Suprapubic skin (tissue), 4 donors: ENCODE results near the gene CAMKV. TPM values are rescaled to one million over a fixed set of nuclear protein-coding genes. Genes with fewer than 3 reads are reported as not detected.
A peak's percentile ranks its signal among the peaks of the same experiment; 100 is the strongest.

Experiments used
- DNase-seq, 2 donors: peaks; one replicate each; pipeline ENCODE4 v3.0.0-alpha.2; 2019; ENCODE audit warnings: low spot score in 2 of 2
- H3K27ac ChIP-seq: fragments of 200-600 bp; sonication (generic); one replicate; pipeline ENCODE4 v1.5.1; 2019
- H3K27me3 ChIP-seq: fragments of 200-600 bp; sonication (generic); one replicate; pipeline ENCODE4 v1.5.1; 2019
- H3K36me3 ChIP-seq: fragments of 200-600 bp; sonication (generic); one replicate; pipeline ENCODE4 v1.5.1; 2019
- H3K4me1 ChIP-seq: fragments of 200-600 bp; sonication (generic); one replicate; pipeline ENCODE4 v1.5.1; 2019
- H3K4me3 ChIP-seq: fragments of 200-600 bp; sonication (generic); one replicate; pipeline ENCODE4 v1.5.1; 2019; ENCODE audit warnings: mild to moderate bottlenecking
- H3K9me3 ChIP-seq: fragments of 200-600 bp; sonication (generic); one replicate; pipeline ENCODE4 v1.5.1; 2019
- EP300 ChIP-seq: sonication (generic); formaldehyde crosslinking; IDR thresholded peaks from one replicate; pipeline ENCODE4 v1.6.1; 2017; ENCODE audit warnings: antibody characterized with exemption
- POLR2A ChIP-seq, 2 donors: fragments of 450-650 bp; IDR thresholded peaks; one replicate each; pipeline ENCODE4 v1.6.1; 2017; ENCODE audit warnings: antibody characterized with exemption in 2 of 2, mild to moderate bottlenecking in 2 of 2, moderate library complexity in 2 of 2
- POLR2AphosphoS5 ChIP-seq, 3 donors: sonication (generic); formaldehyde crosslinking; IDR thresholded peaks; one replicate each; pipeline ENCODE4 v1.6.1; 2017; ENCODE audit warnings: antibody characterized with exemption in 3 of 3
- WGBS: methylation state at CpG from one replicate; pipeline ENCODE4 v1.1.5; 2018; 5-methylcytosine and 5-hydroxymethylcytosine counted together
- total RNA-seq, 4 donors: library from RNA; depleted of rRNA; stranded (reverse); fragments of >200 nt; gene quantifications; one replicate each; pipeline ENCODE4 v1.1.0, GENCODE V29; 2016
- TF ChIP-seq, protein P1 (sequence below), 2 donors: fragments of 200-600 bp in 1 of 2; fragments of 450-650 bp in 1 of 2; sonication (generic) in 1 of 2; IDR thresholded peaks; one replicate each; pipeline ENCODE4 v1.5.1; 2016 to 2019; ENCODE audit warnings: antibody characterized with exemption in 2 of 2, mild to moderate bottlenecking in 1 of 2, moderate library complexity in 1 of 2

Gene CAMKV
- total RNA-seq, 4 donors from 2014 or later = 2.0 TPM; not detected in 3

DNA sequence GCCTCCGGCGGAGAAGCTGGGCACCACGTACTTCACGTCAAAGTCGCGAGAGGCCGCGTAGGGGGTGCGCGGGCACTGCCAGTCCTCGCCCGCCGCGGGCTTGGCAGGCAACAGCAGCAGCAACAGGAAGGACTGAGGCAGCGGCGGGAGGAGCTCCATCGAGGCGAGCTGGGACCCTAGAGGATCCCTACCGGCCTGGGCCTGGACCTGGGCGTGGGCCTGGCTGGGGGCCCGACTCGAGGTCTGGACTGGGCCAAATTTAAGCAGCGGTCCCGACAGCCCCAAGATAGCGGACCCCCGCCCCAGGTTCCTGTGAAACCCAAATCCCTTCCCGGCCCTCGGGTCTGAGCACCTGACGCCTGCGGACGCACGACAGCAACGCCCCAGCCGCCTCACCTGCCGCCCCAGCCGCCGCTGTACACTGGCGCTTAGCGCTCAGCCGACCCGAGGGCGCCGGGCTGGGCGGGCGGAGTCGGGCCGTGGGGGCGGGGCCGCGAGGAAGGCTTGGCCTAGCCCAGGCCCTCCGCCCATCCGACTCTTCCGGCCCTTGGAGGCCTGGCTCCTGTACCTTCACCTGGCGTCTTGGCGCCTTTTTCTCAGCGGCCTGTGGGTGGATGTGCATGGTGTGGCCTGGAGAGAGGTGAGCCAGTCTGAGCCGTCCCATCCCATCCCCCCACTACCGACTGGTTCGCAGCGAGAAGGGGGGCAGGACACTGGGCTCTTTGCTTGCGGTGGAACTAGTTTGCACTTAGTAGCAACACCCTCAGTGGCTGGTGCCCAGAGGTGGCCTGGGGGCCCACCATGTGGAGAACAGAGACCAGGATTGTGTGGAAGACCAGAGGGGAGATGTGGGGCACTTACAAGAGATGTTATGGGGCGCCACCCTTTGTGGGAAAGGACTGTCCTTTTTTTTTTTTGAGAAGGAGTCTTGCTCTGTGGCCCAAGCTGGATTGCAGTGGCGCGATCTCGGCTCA, 34.0 kb upstream of the CAMKV start, which contains the start of gene MST1R:
Gene MST1R, minus strand, starts transcription at position 423 of the 974 bp plus-strand sequence. Its CDS starts 264 bp downstream, at position 159.
- TF ChIP-seq POLR2A (IDR thresholded peaks at IDR 0.05) = no peak
- Histone ChIP-seq H3K27me3 (no peaks in the 10 kb centered on the region), H3K36me3 (peaks cover 4% of the 10 kb centered on the region), H3K4me1 (peaks cover 69% of the 10 kb centered on the region), H3K9me3 (no peaks in the 10 kb centered on the region), H3K4me3 (peak within 1 kb of the TSS; percentile 52), H3K27ac (peak within 1 kb of the TSS; percentile 82)
- peak in 1 of 2 donors; percentile 81 for DNase-seq
- WGBS = 50% methylated on average over 5 of the region's 65 CpGs

DNA sequence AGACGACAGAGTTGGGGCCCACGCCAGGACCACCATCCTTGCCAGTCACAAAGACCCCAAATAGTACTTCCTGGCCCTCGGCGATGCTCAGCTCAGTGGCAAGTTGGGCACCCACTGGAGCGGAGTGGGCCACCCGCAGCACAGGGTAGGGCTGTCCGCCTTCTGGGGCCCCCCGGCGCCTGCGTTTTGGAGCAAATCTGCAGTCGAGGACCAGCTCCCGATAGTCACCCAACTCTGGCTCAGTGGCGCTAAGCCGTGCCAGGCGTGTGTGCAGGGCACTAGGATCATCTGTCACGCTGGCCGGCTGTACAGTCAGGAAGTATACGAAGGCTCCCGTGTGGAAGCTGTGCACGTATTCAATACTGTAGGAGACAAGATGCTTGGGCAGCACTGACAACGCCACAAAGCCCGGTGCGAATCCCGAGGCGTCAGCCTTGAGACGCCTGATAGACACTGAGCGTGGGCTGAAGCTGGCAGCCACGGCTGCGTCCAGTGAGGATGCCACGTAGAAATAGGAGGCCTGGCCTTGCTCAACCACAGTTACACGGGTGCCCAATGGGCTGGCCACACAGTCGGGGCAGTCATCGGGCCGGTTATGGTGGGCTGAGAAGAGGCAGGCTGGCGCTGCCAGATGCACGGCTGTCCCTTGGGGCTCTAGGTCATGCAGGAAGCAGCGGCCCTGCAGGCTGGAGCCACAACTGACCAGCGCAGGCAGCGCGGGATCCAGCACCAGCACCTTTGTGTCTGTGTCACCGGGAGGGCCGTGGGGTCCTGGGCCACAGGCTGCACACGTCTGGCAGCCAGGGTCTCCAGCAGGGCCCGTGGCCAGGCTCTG, 33.0 kb upstream of the CAMKV start:
- DNase-seq = no peak
- Histone ChIP-seq H3K27ac (peak overlapping the region; percentile 82), H3K4me1 (peaks cover 69% of the 10 kb centered on the region), H3K27me3 (no peaks in the 10 kb centered on the region), H3K36me3 (no peaks in the 10 kb centered on the region), H3K4me3 (peak overlapping the region; percentile 52), H3K9me3 (no peaks in the 10 kb centered on the region)
- WGBS = 74% methylated on average over 31 of the region's 44 CpGs
- TF ChIP-seq POLR2AphosphoS5 (IDR thresholded peaks at IDR 0.05) (no peak), POLR2A (IDR thresholded peaks at IDR 0.05) (no peak), EP300 (no peak)
- TF ChIP-seq, protein P1, sequence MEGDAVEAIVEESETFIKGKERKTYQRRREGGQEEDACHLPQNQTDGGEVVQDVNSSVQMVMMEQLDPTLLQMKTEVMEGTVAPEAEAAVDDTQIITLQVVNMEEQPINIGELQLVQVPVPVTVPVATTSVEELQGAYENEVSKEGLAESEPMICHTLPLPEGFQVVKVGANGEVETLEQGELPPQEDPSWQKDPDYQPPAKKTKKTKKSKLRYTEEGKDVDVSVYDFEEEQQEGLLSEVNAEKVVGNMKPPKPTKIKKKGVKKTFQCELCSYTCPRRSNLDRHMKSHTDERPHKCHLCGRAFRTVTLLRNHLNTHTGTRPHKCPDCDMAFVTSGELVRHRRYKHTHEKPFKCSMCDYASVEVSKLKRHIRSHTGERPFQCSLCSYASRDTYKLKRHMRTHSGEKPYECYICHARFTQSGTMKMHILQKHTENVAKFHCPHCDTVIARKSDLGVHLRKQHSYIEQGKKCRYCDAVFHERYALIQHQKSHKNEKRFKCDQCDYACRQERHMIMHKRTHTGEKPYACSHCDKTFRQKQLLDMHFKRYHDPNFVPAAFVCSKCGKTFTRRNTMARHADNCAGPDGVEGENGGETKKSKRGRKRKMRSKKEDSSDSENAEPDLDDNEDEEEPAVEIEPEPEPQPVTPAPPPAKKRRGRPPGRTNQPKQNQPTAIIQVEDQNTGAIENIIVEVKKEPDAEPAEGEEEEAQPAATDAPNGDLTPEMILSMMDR (IDR thresholded peaks at IDR 0.05) = no peak

DNA sequence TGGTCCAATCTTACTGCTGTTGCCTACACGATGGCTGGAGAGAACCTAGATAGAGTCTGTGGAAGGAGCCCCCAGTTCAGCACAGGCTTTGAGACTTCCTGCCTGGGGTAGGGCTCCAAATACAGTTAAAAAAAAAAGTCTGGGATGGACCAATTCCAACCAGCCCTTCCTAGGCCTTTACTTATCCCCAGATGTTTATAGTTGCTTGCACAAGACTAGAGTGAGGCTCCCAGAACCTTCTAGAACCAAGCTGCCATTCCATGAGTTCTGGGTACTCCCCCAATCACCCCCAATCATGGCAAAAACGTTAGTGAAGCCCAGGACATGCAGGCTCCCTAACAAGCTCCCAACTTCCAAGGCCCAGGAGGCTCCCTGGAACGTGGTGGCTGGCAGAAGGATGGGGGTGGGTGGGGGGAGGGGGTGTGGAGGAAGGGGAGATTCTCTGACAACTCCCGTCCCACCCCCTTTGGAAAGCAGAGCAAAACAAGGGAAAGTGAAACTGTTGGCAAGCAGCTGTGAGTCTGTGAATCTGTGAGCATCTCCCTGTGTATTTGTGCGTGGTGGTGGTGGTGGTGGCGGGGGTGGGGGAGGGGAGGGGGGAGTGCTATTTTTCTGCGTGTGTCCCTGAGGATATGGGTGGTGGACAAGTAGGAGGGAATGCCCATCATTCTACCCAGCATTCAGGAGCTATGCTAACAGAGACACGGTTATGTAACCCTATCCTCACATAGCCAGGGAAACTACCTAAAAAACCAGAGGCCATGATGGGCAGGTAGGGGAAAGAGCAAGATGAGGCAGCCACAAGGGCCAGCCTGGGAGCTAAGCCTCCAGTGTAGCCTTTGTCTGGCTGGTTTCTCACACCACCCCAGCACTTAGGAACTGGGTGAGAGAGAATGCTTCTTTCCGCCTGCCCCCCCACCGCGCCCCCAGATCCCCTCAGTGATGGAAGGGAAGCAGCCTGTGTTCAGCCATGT, 31.9 kb upstream of the CAMKV start:
- H3K36me3 ChIP-seq = peaks cover 9% of the 10 kb centered on the region
- H3K4me3 ChIP-seq = peak overlapping the region; percentile 52
- 36% methylated on average over 8 of the region's 11 CpGs for WGBS
- peaks cover 65% of the 10 kb centered on the region for H3K4me1 ChIP-seq
- no peak for DNase-seq
- no peaks in the 10 kb centered on the region for H3K27me3 ChIP-seq
- H3K27ac ChIP-seq = peak overlapping the region; percentile 82
- H3K9me3 ChIP-seq = no peaks in the 10 kb centered on the region
- TF ChIP-seq EP300 (no peak), POLR2AphosphoS5 (IDR thresholded peaks at IDR 0.05) (no peak), POLR2A (IDR thresholded peaks at IDR 0.05) (no peak)
- TF ChIP-seq, protein P1 (IDR thresholded peaks at IDR 0.05) = no peak

DNA sequence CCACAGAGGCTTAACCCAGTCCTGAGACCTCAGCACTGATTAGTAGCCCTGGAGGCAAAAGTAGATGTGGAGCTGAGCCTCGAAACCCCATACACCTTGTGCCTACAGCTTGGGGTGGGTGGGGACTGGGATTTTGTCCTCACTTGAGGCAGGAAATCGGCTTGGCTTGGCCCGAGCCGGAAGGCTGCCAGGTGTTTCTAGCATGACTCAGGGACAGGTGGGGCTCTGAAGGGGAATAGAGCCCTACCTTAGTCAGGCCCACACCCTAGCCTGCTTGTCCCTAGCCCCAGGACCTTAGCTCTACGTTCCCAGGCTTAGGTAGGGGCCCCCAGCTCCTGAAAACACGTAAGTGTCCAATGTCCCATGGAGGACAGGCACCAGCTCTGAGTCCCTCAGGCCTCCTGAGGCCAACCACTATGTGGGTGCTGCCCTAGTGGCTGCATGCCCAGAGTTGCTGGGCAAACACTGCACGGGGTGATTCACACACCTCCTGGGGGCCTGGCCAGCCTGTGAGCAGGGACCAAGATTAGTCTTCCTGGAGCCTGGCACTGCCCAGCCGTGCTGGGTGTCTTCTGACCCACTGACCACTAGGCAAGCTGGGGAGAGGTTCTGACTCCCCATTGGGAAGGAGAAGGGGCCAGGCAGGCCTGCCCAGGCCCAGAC, 30.9 kb upstream of the CAMKV start:
- 70% methylated on average over 2 of the region's 8 CpGs for WGBS
- no peak for DNase-seq
- peak overlapping the region; percentile 31 for H3K4me3 ChIP-seq

More for the DNA sequence above, 30.9 kb upstream of the CAMKV start:
- TF ChIP-seq POLR2A (IDR thresholded peaks at IDR 0.05) = no peak
- no peak for TF ChIP-seq EP300
- TF ChIP-seq, protein P1 (IDR thresholded peaks at IDR 0.05) = no peak
- no peak for TF ChIP-seq POLR2AphosphoS5 (IDR thresholded peaks at IDR 0.05)
- H3K9me3 ChIP-seq = no peaks in the 10 kb centered on the region
- H3K4me1 ChIP-seq = peaks cover 54% of the 10 kb centered on the region
- H3K27me3 ChIP-seq = no peaks in the 10 kb centered on the region
- peak overlapping the region; percentile 82 for H3K27ac ChIP-seq
- H3K36me3 ChIP-seq = peaks cover 19% of the 10 kb centered on the region
